ENCODE results near the gene UXS1. TPM values are rescaled to one million over a fixed set of nuclear protein-coding genes. Genes with fewer than 3 reads are reported as not detected.
"Not testable (repeated sequence)": the region's sequence is repeated elsewhere in the genome, so short reads cannot be mapped to it uniquely, and the experiment has no call there.

UXS1 gene
- total RNA-seq = 10 to 100 TPM; 29.4 to 33.9 (median 30.3) TPM

GRCh38 chr2:106193977-106194778 lies at the start of gene UXS1:
Gene UXS1, minus strand, starts transcription at chr2:106194301. Its CDS starts 60 bp downstream, at chr2:106194241.
- ATAC-seq (peak; percentile 80 to 82), DNase-seq (peak; percentile 98)
- no peaks in the 10 kb centered on the region for H3K27me3 Mint-ChIP-seq (ENCODE audit: low read depth)
- peak within 1 kb of the TSS; percentile 90 for H3K4me3 Mint-ChIP-seq
- peaks cover 13% of the 10 kb centered on the region for H3K36me3 Mint-ChIP-seq (ENCODE audit: insufficient read depth)
- H3K9me3 Mint-ChIP-seq = no peaks in the 10 kb centered on the region
- H3K4me1 Mint-ChIP-seq (ENCODE audit: low read depth) = peaks cover 42% of the 10 kb centered on the region

DNA sequence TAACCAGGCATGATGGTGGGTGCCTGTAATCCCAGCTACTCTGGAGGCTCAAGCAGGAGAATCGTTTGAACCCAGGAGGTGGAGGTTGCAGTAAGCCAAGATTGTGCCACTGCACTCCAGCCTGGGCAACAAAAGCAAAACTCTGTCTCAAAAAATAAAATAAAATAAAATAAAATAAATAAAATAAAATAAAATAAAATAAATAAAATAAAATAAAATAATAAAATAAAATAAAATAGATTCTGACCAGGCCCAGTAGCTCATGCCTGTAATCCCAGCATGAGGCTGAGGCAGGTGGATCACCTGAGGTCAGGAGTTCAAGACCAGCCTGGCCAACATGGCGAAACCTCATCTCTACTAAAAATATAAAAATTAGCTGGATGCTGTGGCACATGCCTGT lies 45.4 kb upstream of the UXS1 start:
- H3K4me1 Mint-ChIP-seq (ENCODE audit: low read depth); ATAC-seq; DNase-seq; H3K27me3 Mint-ChIP-seq (ENCODE audit: low read depth); H3K36me3 Mint-ChIP-seq (ENCODE audit: insufficient read depth); H3K4me3 Mint-ChIP-seq: not testable (repeated sequence)
- H3K9me3 Mint-ChIP-seq = peaks cover 22% of the 10 kb centered on the region

GRCh38 chr2:106235392-106235791 lies 41.3 kb upstream of the UXS1 start:
- not testable (repeated sequence) for H3K36me3 Mint-ChIP-seq (ENCODE audit: insufficient read depth); DNase-seq; H3K4me3 Mint-ChIP-seq; H3K27me3 Mint-ChIP-seq (ENCODE audit: low read depth); H3K4me1 Mint-ChIP-seq (ENCODE audit: low read depth); ATAC-seq
- peaks cover 26% of the 10 kb centered on the region for H3K9me3 Mint-ChIP-seq

DNA sequence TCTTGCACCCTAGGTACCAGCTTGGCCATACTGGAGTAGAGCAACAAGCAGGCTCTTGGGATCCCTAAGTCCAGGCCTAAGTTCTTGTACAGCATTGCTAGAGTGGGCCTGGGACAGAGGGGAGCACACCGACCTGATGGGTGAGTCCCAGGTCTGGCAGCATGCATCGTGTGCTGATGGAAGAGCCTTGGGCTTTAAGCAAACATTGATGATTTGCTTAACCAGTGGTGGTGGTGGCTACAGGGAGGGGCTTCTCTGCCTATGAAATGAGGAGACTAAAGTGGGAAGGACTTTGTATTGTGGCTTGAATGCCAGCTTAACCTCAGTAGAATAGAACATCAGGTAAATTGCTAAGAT lies 39.2 kb upstream of the UXS1 start:
- Mint-ChIP-seq H3K36me3 (ENCODE audit: insufficient read depth) (peaks cover 2% of the 10 kb centered on the region), H3K4me3 (no peak overlapping the region), H3K27me3 (ENCODE audit: low read depth) (peaks cover 2% of the 10 kb centered on the region), H3K9me3 (peaks cover 26% of the 10 kb centered on the region), H3K4me1 (ENCODE audit: low read depth) (no peaks in the 10 kb centered on the region)
- ATAC-seq = no peak
- DNase-seq = no peak

DNA sequence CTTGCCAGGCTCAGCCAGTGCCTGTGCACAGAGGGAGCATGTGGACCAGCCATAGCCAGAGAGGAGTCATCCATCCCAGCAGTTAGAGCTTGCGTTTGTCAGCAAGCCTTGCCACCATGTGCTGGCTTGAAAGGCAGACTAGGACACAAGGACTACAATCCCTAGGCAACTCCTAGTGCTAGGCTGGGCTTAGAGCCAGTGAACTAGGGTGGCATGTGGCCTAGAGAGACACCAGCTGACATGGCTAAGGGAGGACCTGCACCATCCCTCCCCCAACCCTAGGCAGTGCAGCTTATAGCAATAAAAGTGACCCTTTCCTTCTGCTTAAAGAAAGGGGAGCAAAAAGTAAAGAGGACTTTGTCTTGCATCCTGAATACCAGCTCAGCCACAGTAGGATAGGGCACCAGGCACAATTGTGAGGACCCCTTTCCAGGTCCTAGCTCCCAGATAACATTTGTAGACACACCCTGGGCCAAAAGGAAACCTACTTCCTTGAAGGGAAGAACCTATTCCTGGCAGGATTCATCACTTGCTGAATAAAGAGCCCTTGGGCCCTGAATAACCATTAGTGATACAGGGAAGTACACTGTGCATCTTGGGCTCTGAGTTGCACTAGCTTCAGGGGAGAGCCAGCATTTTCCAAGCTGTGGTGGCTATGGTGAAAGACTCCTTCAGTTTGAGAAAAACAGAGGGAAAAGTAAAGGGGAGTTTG lies 38.7 kb upstream of the UXS1 start:
- peaks cover 2% of the 10 kb centered on the region for H3K36me3 Mint-ChIP-seq (ENCODE audit: insufficient read depth)
- peaks cover 2% of the 10 kb centered on the region for H3K27me3 Mint-ChIP-seq (ENCODE audit: low read depth)
- peaks cover 26% of the 10 kb centered on the region for H3K9me3 Mint-ChIP-seq
- ATAC-seq = no peak
- no peaks in the 10 kb centered on the region for H3K4me1 Mint-ChIP-seq (ENCODE audit: low read depth)
- H3K4me3 Mint-ChIP-seq = no peak overlapping the region
- no peak for DNase-seq

DNA sequence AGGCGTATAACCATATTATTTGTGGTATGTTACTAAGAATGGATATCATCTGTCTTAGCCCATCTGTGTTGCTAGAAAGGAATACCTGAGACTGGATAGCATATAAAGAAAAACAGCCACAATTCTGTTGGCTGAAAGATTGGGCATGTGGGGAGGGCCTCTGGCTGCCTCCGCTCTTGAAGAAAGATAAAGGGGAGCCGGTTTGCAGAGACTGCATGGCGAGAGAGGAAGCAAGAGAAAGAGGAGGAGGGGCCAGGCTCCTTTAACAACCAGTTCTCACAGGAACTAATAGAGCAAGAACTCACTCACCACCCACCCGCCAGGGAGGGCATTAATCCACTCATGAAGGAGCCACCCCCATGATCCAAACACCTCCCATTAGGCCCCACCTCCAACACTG lies 29.2 kb upstream of the UXS1 start:
- H3K4me3 Mint-ChIP-seq = no peak overlapping the region

DNA sequence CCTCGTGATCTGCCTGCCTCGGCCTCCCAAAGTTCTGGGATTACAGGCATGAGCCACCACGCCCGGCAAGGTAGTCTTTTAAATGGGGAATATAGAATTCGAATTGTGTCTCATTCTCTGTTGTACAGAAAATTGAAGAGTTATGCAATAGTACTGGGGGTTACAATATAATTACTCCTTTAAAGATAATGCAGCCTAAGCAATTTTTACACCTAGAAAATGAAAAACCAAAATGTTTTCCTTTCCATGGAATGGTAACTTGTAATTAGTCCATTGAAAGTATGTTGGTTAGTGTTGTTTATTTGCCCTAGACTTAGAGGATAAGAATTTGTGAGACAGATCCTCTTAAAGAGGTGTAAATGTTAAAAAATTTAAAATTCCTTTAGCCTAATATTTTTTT lies 28.0 kb upstream of the UXS1 start:
- H3K4me1 Mint-ChIP-seq (ENCODE audit: low read depth); DNase-seq; H3K36me3 Mint-ChIP-seq (ENCODE audit: insufficient read depth); ATAC-seq; H3K27me3 Mint-ChIP-seq (ENCODE audit: low read depth); H3K9me3 Mint-ChIP-seq; H3K4me3 Mint-ChIP-seq: not testable (repeated sequence)

More for the DNA sequence above, 29.2 kb upstream of the UXS1 start:
- ATAC-seq (no peak), DNase-seq (no peak)
- Mint-ChIP-seq H3K4me1 (ENCODE audit: low read depth) (no peaks in the 10 kb centered on the region), H3K9me3 (no peaks in the 10 kb centered on the region), H3K36me3 (ENCODE audit: insufficient read depth) (no peaks in the 10 kb centered on the region), H3K27me3 (ENCODE audit: low read depth) (no peaks in the 10 kb centered on the region)

GRCh38 chr2:106219813-106220212 lies 25.7 kb upstream of the UXS1 start:
- no peaks in the 10 kb centered on the region for H3K36me3 Mint-ChIP-seq (ENCODE audit: insufficient read depth)
- no peaks in the 10 kb centered on the region for H3K9me3 Mint-ChIP-seq
- ATAC-seq = no peak
- no peak overlapping the region for H3K4me3 Mint-ChIP-seq
- no peaks in the 10 kb centered on the region for H3K27me3 Mint-ChIP-seq (ENCODE audit: low read depth)
- no peak for DNase-seq
- peaks cover 2% of the 10 kb centered on the region for H3K4me1 Mint-ChIP-seq (ENCODE audit: low read depth)

GRCh38 chr2:106219157-106219556 lies 25.1 kb upstream of the UXS1 start:
- not testable (repeated sequence) for DNase-seq; ATAC-seq; H3K36me3 Mint-ChIP-seq (ENCODE audit: insufficient read depth)

GRCh38 chr2:106208874-106209273 lies 14.8 kb upstream of the UXS1 start:
- no peak overlapping the region for H3K4me3 Mint-ChIP-seq
- peaks cover 17% of the 10 kb centered on the region for H3K4me1 Mint-ChIP-seq (ENCODE audit: low read depth)
- peaks cover 1% of the 10 kb centered on the region for H3K27me3 Mint-ChIP-seq (ENCODE audit: low read depth)
- H3K36me3 Mint-ChIP-seq (ENCODE audit: insufficient read depth) = peaks cover 7% of the 10 kb centered on the region
- no peak for ATAC-seq
- H3K9me3 Mint-ChIP-seq = peaks cover 12% of the 10 kb centered on the region
- DNase-seq = no peak

More at GRCh38 chr2:106219157-106219556, 25.1 kb upstream of the UXS1 start:
- not testable (repeated sequence) for H3K4me3 Mint-ChIP-seq; H3K9me3 Mint-ChIP-seq; H3K4me1 Mint-ChIP-seq (ENCODE audit: low read depth); H3K27me3 Mint-ChIP-seq (ENCODE audit: low read depth)

- H3K4me3 Mint-ChIP-seq = no peak overlapping the region
These were observed 14.3 kb upstream of the UXS1 start for GRCh38 chr2:106208399-106208798.

GRCh38 chr2:106207246-106207645 lies 13.1 kb upstream of the UXS1 start:
- Mint-ChIP-seq H3K27me3 (ENCODE audit: low read depth) (no peaks in the 10 kb centered on the region), H3K4me3 (no peak overlapping the region), H3K9me3 (peaks cover 12% of the 10 kb centered on the region), H3K36me3 (ENCODE audit: insufficient read depth) (peaks cover 7% of the 10 kb centered on the region), H3K4me1 (ENCODE audit: low read depth) (peaks cover 17% of the 10 kb centered on the region)
- DNase-seq (no peak), ATAC-seq (no peak)

More at GRCh38 chr2:106208399-106208798, 14.3 kb upstream of the UXS1 start:
- ATAC-seq (no peak), DNase-seq (no peak)
- H3K9me3 Mint-ChIP-seq = peaks cover 12% of the 10 kb centered on the region
- H3K36me3 Mint-ChIP-seq (ENCODE audit: insufficient read depth) = peaks cover 7% of the 10 kb centered on the region
- peaks cover 17% of the 10 kb centered on the region for H3K4me1 Mint-ChIP-seq (ENCODE audit: low read depth)
- peaks cover under 1% of the 10 kb centered on the region for H3K27me3 Mint-ChIP-seq (ENCODE audit: low read depth)

DNA sequence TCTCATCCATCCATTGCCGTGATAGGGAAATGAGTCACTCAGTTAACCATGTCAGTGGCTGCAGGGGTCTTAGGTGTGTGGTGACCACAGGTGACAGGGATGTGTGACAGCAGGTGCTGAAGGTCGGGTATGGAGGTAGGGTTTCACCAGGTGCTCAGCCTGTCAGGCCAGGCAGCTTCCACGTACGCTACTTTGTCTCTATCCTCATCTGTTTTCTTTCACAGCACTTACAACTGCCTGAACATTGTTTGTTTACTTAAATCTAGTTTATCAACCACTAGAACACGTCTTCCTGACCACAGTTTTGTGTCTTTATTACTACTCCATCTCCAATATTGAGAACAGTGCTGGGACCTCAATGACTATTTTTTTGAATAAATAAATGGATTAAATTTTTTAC lies 11.4 kb upstream of the UXS1 start:
- Mint-ChIP-seq H3K36me3 (ENCODE audit: insufficient read depth) (peaks cover 7% of the 10 kb centered on the region), H3K9me3 (peaks cover 12% of the 10 kb centered on the region), H3K4me1 (ENCODE audit: low read depth) (peaks cover 17% of the 10 kb centered on the region), H3K4me3 (no peak overlapping the region), H3K27me3 (ENCODE audit: low read depth) (no peaks in the 10 kb centered on the region)
- ATAC-seq = peak in 1 of 2 donors; percentile 41
- no peak for DNase-seq

DNA sequence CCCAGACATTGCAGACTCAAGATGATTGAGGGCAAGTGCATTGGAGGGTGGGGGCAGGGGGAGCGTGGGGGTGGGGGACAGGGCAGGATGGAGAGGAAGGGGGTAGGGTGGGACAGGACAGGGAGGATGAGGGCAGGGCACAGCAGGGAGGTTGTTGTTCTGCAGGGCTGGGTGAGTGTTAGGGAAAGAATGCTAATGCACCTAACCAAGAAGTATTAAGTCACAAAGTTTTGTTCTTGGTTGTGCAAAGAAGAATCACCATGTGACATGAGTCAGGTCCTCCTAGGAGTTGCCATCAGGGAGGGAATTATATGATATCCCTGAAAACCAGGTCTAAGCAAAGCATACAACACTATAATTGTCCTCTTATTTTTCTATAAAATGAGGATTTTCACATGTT lies 10.4 kb upstream of the UXS1 start:
- H3K4me3 Mint-ChIP-seq; H3K27me3 Mint-ChIP-seq (ENCODE audit: low read depth); DNase-seq; ATAC-seq; H3K36me3 Mint-ChIP-seq (ENCODE audit: insufficient read depth): not testable (repeated sequence)
- peaks cover 12% of the 10 kb centered on the region for H3K9me3 Mint-ChIP-seq
- peaks cover 17% of the 10 kb centered on the region for H3K4me1 Mint-ChIP-seq (ENCODE audit: low read depth)

- no peak for ATAC-seq
- H3K9me3 Mint-ChIP-seq = no peaks in the 10 kb centered on the region
- peaks cover 17% of the 10 kb centered on the region for H3K4me1 Mint-ChIP-seq (ENCODE audit: low read depth)
- no peaks in the 10 kb centered on the region for H3K36me3 Mint-ChIP-seq (ENCODE audit: insufficient read depth)
- no peaks in the 10 kb centered on the region for H3K27me3 Mint-ChIP-seq (ENCODE audit: low read depth)
- no peak for DNase-seq
- no peak overlapping the region for H3K4me3 Mint-ChIP-seq
These were observed 7.6 kb upstream of the UXS1 start for GRCh38 chr2:106201661-106202060.

Measured in activated T-cell treated with anti-CD3 and anti-CD28 coated beads, Interleukin-2, amount 50 U/mL, for 4 hours (primary cell).